GF-D8 (cell line): ENCODE results near the gene CCNL2.
"Not testable (repeated sequence)": the region's sequence is repeated elsewhere in the genome, so short reads cannot be mapped to it uniquely, and the experiment has no call there.

Experiments used
- DNase-seq: peaks from one replicate; lab custom pipeline; 2025; lab: John Stamatoyannopoulos, UW

The CCNL2 gene

DNA sequence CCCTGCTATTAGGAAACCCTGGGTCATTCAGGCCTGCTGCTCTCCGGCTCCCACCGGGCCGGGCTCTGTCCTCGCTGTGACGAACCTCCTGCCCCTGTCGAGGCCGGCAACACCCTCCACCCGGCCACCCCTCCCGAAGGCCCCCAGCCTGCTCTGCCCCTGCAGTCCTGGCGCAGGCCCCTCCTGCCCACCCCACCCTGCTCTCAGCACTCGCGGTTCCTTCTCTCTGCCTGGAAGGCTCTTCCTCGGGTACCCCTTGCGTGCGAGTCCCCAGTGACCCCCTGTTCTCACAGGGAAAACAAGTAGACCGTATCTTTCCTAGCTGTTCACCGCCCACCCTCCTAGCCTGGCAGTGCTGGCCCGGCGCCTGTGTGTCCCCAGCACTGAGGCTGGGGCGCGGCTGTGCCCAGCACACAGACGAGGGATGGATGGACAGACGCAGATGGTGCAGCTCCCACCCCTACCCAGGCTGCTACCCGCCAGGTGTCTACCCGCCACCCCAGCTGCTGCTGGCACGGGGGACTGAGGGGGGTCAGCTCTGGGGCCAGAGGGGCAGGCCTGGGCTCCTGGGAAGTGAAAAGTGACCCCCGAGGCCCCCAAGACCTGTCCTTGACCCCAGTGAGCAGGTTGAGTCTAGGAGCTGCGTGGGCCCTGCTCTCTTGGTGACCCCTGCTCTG lies 33.3 kb upstream of the CCNL2 start:
- DNase-seq = no peak

DNA sequence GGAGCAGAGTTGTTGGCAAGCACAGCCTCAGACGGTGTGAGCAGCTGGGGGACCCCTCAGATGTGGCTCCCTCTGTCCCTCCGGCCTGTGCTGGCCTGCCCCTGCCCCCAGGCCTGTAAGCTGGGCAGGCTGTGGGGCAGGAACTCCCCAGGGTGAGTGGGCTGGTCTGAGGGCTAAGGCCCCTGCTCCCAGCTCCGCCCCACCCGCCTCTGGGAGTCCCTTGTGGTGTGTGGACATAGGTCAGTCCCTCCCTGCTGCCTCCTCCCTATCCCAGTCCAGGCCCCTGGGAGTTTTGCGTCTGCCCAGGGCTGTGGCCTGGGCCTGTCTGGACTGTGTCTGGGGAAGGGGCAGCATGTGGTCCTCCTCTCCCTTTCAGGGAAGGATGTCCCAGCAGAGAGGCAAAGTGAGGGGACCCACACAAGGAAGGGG lies 32.7 kb upstream of the CCNL2 start:
- peak; percentile 16 for DNase-seq

DNA sequence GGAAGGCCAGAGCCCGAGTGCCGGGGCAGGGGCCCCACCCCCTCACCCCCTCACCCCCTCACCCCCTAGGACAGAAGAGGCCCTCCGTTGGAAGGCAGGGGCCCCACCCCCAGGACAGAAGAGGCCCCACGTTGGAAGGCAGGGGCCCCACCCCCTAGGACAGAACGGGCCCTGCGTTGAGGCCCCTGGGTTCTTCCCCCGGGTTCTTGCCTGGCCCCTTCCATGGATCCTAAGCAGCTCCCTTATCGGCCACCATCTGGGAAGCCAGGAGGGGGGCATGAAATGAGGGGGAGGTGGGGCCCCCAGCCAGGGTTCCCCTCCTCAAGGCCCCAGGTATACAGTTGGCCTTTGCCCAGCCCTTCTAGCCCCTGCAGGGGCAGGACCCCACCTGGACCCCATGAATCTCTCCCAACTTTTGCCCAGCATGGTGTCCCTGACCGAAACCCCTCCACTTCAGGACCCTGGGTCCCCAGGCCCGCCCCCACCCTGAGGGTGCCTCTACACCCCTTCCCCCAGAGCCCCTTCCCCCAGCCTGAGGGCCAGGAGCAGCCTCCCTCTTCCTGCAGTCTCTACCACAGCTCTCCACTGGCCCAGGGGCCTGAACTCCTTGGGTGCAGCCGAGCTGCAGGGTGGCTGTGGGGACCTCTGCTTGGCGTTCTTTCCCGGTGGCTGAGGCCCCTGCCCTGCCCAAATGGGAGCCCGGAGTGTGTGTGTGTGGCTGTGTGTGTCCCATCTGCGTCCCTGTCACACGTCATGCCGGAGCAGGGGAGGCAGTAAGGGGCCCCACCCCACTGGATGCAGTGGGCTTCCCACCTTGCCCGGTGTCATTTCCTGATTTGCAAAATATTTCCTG lies 32.1 kb upstream of the CCNL2 start:
- peak; percentile 16 for DNase-seq

DNA sequence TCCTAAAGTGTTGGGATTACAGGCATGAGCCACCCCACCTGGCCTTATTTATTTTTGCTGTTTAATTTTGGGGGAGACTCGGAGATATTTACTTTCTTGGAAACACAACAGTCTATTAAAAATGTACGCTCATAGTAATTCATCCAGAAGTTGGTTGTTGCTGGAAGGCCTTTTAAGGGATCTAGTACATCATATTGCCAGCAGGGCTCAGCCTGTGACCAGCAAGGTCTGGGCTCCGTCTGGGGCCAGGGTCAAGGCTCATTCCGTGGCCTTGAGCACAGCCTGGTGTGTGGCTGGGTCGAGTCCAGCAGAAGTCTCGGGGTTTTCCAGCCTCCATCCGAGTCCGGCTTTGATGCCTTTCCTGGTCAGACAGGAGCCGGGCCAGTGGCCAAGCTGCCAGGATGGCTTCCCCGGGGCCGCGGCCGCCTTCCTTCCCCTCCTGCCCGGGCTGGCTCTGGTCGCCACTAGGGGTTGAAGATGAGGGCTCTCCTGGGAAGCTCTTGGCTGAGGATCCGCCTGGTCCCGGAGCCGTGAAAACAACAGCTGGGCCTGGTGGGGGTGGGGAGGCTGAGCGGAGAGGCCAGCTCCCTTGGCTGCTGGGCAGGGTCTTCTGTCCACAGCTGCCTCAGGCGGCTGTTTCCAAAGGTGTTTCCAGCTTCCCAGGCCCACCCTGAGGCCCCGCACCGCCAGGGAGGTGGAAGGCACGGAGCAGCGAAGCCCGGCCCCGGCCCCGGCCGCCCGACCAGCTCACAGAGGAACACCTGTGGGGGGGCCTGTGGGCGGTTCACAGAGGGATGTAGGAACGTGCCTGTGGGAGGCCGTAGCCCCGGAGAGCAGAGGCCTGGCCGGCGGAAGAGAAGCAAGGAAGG lies 31.2 kb upstream of the CCNL2 start:
- DNase-seq = no peak

DNA sequence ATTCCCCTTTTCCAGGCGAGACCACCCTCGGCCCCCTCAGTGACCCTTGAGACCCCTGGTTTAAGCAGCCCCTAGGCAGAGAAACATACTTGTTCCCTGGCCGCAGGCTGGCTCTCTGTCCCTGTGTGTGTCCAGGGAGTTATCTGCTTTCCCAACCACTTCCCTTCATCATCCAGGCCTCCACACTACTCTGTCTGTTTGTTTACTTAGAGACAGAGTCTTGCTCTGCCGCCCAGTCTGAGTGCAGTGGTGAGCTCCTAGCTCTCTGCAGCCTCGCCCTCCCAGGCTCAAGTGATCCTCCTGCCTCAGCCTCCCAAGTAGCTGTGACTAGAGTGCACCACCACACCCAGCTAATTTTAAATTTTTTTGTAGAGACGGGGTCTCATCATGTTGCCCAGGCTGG lies 30.5 kb upstream of the CCNL2 start:
- no peak for DNase-seq

DNA sequence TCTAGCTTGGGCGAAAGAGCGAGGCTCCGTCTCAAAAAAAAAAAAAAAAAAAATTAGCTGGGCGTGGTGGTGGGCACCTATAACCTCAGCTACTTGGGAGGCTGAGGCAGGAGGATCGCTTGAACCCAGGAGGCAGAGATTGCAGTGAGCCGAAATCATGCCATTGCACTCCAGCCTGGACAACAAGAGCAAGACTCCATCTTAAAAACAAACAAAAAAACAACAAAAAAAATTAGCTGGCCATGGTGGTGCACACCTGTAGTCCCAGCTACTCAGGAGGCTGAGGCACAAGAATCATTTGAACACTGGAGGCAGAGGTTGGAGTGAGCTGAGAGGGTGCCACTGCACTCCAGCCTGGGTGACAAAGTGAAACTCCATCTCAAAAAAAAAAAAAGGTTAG lies 29.8 kb upstream of the CCNL2 start:
- DNase-seq = not testable (repeated sequence)

DNA sequence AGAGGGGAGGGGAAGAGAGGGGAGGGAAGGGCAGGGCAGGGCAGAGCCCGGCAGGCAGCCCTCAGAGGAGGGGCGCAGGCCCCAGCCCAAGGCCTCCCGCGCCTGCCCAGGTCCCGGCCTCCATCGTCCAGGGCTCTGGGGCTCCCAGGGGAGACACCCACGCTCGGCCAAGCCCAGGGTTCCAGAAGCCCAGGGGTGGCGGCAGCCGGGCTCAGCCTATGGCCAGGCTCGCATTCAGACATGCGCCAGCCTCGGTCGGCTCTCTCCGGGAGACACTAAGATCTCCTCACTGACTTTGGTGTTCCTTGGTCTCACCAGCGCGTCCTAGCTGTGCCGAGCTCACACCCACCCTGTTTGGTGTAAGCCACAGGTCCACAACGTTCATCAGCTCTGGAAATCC lies 29.0 kb upstream of the CCNL2 start:
- DNase-seq = no peak

DNA sequence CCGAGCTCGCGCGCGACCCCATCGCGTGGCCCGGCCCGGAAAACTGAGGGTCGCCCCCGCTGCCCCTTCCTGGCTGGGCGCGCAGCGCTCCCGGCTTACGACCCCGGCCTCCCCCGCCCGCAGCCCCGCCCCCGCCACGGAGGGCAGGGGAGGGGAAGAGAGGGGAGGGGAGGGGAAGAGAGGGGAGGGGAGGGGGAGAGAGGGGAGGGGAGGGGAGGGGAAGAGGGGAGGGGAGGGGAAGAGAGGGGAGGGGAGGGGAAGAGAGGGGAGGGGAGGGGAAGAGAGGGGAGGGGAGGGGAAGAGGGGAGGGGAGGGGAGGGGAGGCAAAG lies 28.6 kb upstream of the CCNL2 start:
- no peak for DNase-seq

DNA sequence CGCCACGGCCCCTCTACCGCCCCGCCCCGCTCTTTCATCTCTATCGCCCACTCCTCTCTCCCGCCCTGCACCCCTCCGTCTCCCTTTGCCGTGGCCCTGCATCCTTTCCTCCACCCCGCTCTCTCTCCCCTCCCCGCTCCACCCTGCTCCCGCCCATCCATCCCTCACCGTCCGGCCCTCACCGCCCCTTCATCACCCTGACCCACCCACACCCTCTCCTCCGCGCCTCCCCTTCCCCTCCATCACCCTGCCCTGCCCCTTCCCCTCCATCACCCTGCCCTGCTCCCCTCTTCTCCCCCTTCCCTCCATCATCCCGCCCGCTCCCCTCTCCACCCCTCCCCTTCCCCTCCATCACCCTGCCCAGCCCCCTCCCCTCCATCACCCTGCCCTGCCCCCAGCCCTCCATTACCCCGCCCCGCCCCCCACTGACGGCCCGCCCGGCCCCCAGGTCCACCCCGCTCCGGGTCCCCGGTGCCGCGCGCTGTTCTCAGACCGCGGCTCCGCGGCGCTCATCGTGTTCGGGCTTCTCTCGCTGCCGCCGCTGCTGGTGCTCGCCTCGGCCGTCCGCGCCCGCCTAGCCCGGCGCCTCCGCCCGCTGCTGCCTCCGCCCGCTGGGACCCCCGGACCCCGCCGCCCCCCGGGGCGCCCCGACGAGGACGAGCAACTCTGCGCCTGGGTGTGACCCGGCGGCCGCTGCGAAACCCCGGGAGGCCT lies 28.1 kb upstream of the CCNL2 start:
- DNase-seq = no peak

DNA sequence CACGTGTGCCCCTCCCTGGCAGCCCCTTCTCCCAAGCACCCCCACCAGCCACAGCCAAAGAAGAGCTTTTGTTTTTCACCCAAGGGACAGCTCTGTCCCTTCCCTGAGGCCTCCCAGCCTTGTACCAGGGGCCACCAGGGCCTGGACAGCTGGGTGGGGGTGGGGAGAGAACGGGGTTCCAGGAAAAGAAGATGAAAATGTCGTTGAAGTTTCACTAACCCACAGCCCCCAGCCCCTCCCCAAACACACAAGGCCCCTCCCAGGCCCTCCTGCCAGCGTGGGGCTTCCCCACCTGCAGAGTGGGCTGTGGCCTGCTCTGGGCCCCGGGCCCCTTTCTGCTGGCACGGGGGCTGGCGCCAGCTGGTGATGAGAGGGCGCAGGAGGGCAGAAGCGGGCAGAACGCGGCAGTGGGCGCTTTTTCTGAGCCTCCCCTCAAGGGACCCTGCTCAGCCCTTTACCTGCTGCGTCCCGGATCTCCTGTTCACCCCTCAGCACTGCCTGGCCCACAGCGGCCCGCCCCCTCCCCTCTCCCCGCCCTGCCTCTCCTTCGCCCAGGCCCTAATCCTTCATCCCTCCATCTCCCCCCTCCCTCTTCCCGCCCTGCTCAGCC lies 27.5 kb upstream of the CCNL2 start:
- no peak for DNase-seq

DNA sequence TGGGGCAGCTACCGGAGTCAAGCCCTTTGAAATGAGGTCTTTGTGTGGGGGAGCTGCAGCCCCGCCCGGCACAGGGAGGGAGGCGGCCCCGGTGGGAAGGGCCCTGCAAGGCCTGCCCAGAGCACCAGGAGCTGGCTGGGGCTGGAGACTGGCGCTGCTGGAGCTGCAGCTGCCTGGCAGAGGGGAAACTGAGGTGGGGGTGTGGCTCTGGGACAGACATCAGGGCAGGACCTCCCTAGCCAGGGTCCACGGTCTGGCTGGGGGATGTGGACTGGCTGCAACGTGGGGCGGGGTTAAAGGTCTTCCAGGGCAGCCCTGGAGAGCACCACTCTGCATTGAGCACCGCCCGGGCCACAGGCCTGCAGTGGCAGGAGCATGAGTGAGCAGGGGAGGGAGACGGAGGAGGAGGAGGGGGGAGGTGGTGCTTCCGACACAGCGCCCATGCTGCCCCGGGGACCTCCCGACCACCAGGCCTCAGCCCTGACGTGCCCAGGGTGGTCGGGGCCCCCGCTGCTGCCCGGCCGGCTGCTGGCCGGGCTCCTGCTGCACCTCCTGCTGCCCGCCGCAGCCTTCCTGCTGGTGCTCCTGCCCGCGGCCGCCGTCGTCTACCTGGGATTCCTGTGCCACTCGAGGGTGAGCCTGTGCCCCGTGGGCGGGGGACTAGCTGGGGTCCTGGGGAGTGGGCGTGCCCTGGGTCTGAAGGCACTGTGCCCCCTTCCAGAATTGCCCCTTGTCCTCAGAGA lies 26.8 kb upstream of the CCNL2 start:
- no peak for DNase-seq

DNA sequence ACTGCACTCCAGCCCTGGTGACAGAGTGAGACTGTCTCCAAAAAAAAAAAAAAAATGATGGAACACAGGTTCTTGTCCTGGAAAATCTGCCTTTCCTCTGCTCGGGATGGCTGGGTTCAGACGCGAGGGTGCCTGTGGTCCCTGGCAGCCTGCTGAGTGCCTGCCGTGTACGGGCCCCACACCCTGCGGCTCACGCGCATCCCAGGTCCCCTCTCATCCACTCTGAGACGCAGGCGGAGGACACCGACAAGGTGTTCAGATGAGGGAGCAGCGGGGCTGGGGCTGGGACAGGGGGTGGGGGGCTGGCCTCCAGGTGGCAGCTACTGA lies 26.3 kb upstream of the CCNL2 start:
- DNase-seq = no peak

DNA sequence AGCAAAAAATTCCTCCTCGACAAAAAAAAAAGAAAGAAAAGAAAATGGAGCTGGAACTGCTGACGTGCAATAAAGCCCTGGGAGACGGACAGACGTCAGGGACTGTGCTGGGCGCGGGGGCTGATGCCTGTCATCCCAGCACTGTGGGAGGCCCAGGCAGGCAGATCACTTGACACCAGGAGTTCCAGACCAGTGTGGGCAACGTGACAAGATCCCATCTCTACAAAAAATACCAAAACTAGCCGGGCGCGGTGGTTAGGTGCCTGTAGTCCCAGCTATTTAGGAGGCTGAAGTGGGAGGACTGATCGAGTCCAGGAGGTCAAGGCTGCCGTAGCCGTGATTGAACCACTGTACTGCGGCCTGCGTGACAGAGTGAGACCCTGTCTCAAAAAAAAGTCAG lies 25.6 kb upstream of the CCNL2 start:
- no peak for DNase-seq

DNA sequence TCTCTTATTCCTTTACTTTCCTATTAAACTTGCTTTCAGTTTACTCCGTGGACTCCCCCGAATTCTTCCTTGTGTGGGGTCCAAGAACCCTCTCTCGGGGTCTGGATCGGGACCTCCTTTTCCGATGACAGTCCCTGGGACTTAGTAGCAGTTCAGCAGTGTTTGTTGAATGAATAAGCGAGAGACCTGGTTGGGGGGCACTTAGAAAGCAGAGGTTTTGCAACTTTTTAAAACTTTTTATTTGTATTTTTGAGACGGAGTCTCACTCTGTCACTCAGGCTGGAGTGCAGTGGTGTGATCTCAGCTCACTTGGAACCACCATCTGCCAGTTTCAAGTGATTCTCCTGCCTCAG lies 24.1 kb upstream of the CCNL2 start:
- DNase-seq = no peak

DNA sequence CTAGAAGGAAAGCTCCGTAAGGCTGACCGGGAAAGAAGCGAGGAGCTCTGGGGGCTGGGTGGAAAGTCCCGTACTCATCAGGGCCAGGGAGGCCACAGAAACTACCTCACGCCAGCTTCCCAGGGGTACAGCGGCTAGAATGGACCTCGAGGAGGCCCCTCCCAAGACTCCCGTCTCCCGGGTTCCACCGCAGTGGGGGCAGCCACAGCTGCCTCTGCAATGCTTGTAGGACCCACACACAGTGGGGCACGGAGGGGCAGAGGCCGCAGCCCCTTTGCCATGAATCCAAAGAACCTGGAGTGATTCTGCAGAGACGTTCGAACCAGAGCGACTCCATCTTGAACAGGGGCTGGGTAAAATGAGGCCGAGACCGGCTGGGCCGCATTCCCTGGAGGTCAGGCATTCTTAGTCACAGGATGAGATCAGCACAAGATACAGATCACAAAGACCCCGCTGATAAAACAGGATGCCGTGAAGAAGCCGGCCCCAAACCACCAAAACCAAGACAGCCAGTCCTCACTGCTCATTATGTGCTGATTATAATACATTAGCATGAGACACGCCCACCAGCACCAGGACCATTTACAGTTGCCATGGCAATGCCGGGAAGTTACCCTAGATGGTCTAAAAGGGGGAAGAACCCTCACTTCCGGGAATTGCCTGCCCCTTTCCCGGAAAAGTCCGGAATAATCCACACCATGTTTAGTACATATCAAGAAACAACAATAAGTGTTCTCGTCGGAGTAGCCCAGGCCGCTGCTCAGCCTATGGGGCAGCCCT lies 23.5 kb upstream of the CCNL2 start:
- DNase-seq = no peak

DNA sequence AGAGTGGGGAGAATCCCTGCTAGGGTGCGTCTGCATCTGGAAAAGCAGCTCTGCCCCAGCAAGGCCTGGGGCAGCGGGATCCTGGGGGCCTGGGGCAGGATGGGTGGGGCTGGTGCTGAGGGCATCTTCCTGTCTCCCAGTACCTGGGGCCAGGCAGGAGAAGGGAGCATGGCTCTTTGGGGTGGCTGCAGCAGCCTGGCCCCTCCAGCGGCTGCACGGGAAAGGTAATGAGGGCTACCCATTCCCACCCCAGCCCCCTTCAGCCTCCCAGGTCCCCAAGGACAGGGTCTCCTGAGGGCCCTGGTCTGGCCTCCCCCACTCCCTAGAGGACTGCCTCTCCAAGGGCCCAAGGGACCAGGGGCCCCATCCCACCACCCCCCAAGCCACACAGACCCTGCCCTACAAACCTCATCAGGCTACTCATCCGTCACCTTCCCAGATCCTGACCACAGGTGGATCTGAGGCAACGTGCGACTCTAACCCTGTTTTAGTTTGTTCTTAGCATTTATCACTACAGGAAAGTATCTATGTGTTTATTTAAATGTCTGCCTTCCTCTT lies 22.9 kb upstream of the CCNL2 start:
- DNase-seq = no peak

DNA sequence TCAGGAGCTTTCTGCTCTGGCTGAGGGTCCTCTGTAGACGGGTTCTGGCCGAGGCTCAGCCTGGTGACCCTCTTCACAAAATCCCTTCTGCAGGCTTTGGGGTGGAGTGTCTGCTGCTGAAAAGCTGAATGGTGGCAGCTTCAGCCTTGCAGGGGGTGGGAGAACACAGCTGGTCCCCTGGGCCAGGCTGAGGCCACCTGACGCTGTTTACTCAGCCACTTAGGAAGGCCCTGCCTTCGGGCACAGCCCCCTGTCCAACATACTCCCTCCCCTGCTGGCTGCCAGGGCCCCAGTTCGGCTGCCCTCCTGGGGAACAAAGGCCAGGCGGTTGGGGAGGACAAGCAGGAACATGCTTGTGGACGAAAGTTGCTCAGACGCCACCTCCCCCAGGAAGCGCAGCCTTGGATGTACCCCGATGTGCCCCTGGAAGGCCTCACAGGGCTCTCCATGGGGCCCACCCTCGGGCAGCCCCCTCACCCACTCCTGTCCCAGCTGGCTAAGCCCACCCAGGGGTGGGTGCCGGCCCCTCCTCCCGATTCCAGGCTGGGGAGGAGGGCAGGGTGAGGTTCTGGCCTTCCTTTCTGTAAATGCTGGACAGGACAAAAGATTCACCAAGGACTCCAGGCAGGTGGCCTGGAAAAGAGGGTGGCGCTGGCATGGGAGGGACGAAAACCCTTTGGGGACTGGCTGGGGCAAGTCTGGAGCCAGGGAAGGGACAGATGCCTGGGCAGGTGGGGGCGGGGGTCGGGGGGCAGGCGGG lies 22.2 kb upstream of the CCNL2 start, which contains the start of gene ANKRD65:
Gene ANKRD65, minus strand, starts transcription at position 130 of the 760 bp plus-strand sequence. CDS start 271 bp downstream, outside the sequence.
- DNase-seq = no peak

DNA sequence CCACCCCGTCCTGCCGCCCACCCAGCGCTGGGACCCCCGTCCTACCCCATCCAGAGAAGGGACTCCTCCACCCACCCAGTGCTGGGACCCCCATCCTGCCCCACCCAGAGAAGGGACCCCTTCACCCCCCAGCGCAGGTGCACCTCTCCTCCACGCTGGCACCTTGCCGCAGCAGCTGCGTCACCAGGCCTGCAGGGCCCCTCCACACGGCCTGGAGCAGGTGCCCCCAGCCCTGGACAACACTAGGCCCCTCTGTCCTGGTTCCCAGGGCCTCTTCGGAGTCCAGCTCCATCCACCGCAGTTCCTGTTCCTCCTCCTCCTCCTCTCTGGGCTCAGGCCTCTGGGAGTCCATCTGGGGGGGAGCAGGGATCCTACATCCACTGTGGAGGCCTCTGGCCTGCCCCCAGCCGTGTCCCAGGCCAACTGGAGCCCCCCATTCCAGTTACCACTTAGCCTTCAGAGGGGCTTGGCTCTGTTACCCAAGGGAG lies 21.6 kb upstream of the CCNL2 start:
- DNase-seq = no peak
